K562 (cell line): ENCODE results near the gene ARPC4. TPM values are rescaled to one million over a fixed set of nuclear protein-coding genes. Genes with fewer than 3 reads are reported as not detected.

Source experiments
- BCOR ChIP-seq: fragments of 450-650 bp; IDR thresholded peaks from 2 replicates; pipeline ENCODE4 v1.6.1; 2016
- DPF2 ChIP-seq: fragments of 450-650 bp; IDR thresholded peaks from 2 replicates; pipeline ENCODE4 v1.6.1; 2016
- ETV1 ChIP-seq: fragments of 450-650 bp; conservative IDR thresholded peaks from 2 replicates; pipeline ENCODE4 v1.6.1; 2016; ENCODE audit warnings: missing genetic modification characterization, control low read depth, low read depth, missing compliant biosample characterization
- HDAC2 ChIP-seq: fragments of 450-650 bp; IDR thresholded peaks from 2 replicates; pipeline ENCODE4 v1.6.1; 2016; ENCODE audit warnings: mild to moderate bottlenecking
- ID3 ChIP-seq, 2 experiments: fragments of 250-450 bp in 1 of 2; fragments of 450-650 bp in 1 of 2; sonication (Bioruptor Pico) in 1 of 2; IDR thresholded peaks; 2 replicates each; pipeline versions ENCODE4 v1.6.1 to v1.8.0; 2016 to 2021; ENCODE audit warnings: mild to moderate bottlenecking in 2 of 2, moderate library complexity in 2 of 2, missing compliant biosample characterization in 1 of 2, missing genetic modification characterization in 1 of 2
- JUND ChIP-seq, 2 experiments: IDR thresholded peaks; 2 replicates in 1 of 2; 3 replicates in 1 of 2; pipeline ENCODE4 v1.6.1; 2011; ENCODE audit warnings: borderline replicate concordance in 2 of 2, low read depth in 2 of 2, low read length in 2 of 2, improper control_type of control experiment in 1 of 2, missing biosample characterization in 1 of 2, missing genetic modification characterization in 1 of 2, missing genetic modification reagents in 1 of 2
- KAT7 ChIP-seq: sonication (generic); formaldehyde crosslinking; IDR thresholded peaks from 2 replicates; pipeline ENCODE4 v1.8.0; 2022; ENCODE audit warnings: missing genetic modification reagents, mild to moderate bottlenecking, borderline replicate concordance
- POLR2AphosphoS5 ChIP-seq: IDR thresholded peaks from 2 replicates; pipeline ENCODE4 v1.6.1; 2011; ENCODE audit warnings: mild to moderate bottlenecking, low read depth, low read length, moderate library complexity; ENCODE audit not compliant: control insufficient read depth, insufficient read depth
- POLR3G ChIP-seq: IDR thresholded peaks from 2 replicates; pipeline ENCODE4 v1.6.1; 2011; ENCODE audit not compliant: insufficient read length, insufficient replicate concordance; ENCODE audit errors: extremely low read depth
- PTRF ChIP-seq: fragments of 450-650 bp; IDR thresholded peaks from 2 replicates; pipeline ENCODE4 v1.6.1; 2016; ENCODE audit warnings: mild to moderate bottlenecking, missing genetic modification characterization, missing compliant biosample characterization
- RAD21 ChIP-seq, 2 experiments: fragments of 250-450 bp in 1 of 2; fragments of 450-650 bp in 1 of 2; sonication (Bioruptor Pico) in 1 of 2; formaldehyde crosslinking in 1 of 2; IDR thresholded peaks in 1 of 2; conservative IDR thresholded peaks in 1 of 2; 2 replicates each; pipeline versions ENCODE4 v1.4.0 to v1.8.0; 2020 to 2022; ENCODE audit warnings: mild to moderate bottlenecking in 2 of 2, moderate library complexity in 1 of 2
- RAD51 ChIP-seq: fragments of 450-650 bp; IDR thresholded peaks from 2 replicates; pipeline ENCODE4 v1.7.1; 2016; ENCODE audit warnings: low read depth, mild to moderate bottlenecking, borderline replicate concordance
- RCOR1 ChIP-seq, 2 experiments: IDR thresholded peaks; 2 replicates each; pipeline ENCODE4 v1.6.1; 2012; ENCODE audit warnings: low read depth in 2 of 2, low read length in 2 of 2, borderline replicate concordance in 1 of 2, improper control_type of control experiment in 1 of 2
- TOE1 ChIP-seq, 2 experiments: fragments of 450-650 bp in 1 of 2; sonication (generic) in 1 of 2; formaldehyde crosslinking in 1 of 2; IDR thresholded peaks; 2 replicates each; pipeline versions ENCODE4 v1.7.1 to v1.8.0; 2016 to 2022; ENCODE audit warnings: borderline replicate concordance in 2 of 2, mild to moderate bottlenecking in 2 of 2, antibody characterized with exemption in 1 of 2, inconsistent platforms in 1 of 2, low read depth in 1 of 2, missing genetic modification reagents in 1 of 2, moderate library complexity in 1 of 2
- TSHZ1 ChIP-seq: fragments of 250-450 bp; sonication (Bioruptor Pico); IDR thresholded peaks from 2 replicates; pipeline ENCODE4 v1.4.0; 2020; ENCODE audit warnings: mild to moderate bottlenecking, moderate library complexity
- ZNF282 ChIP-seq: sonication (generic); formaldehyde crosslinking; IDR thresholded peaks from 2 replicates; pipeline ENCODE4 v1.8.1; 2023; ENCODE audit warnings: missing genetic modification reagents
- polyA plus RNA-seq, 8 experiments: library from polyadenylated mRNA; depleted of rRNA in 4 of 8; stranded (reverse) in 5 of 8; unstranded in 3 of 8; fragments of >200 nt; fragmentation: Nextera tagmentation in 2 of 8; fragmentation: Illumina TruSeq in 1 of 8; extraction: Ambion mirVana in 2 of 8; extraction: Trizol in 1 of 8; gene quantifications; 2 replicates each; pipeline versions ENCODE4 v1.2.1 to v1.2.3, GENCODE V29; 2011 to 2014; ENCODE audit warnings: inconsistent platforms in 1 of 8, missing spikeins in 1 of 8
- total RNA-seq, 7 experiments: library from RNA; depleted of rRNA in 6 of 7; stranded (reverse); fragments of >200 nt in 6 of 7; fragmentation: Illumina TruSeq in 2 of 7; extraction: Trizol in 2 of 7; gene quantifications; 2 replicates each; pipeline versions ENCODE4 v1.2.1 to v1.2.3, GENCODE V29; 2011 to 2021; ENCODE audit warnings: low replicate concordance in 1 of 7
- TF ChIP-seq, protein P1 (sequence below): fragments of 450-650 bp; formaldehyde crosslinking; IDR thresholded peaks from 2 replicates; pipeline ENCODE4 v1.4.0; 2020; ENCODE audit warnings: mild to moderate bottlenecking, moderate library complexity
- TF ChIP-seq, protein P2 (sequence below): fragments of 450-650 bp; formaldehyde crosslinking; IDR thresholded peaks from 2 replicates; pipeline ENCODE4 v1.4.0; 2020; ENCODE audit warnings: mild to moderate bottlenecking, mixed read lengths
- TF ChIP-seq, protein P3 (sequence below): sonication (generic); formaldehyde crosslinking; IDR thresholded peaks from 2 replicates; pipeline ENCODE4 v1.5.0; 2020; ENCODE audit warnings: missing genetic modification reagents

Gene ARPC4
- total and polyA plus RNA-seq, 9 of the 15 experiments (the other 6 are each of a cell fraction or from before 2014, with no cell fraction given): 20.1 to 153 (median 119) TPM

GRCh38 chr3:9765865-9766264 lies 27.0 kb upstream of the ARPC4 start (continued):
- TF ChIP-seq ID3 (CRISPR knock-in tag; IDR thresholded peaks at IDR 0.05): no peak
- TF ChIP-seq ID3 (tag; IDR thresholded peaks at IDR 0.05): no peak
- TF ChIP-seq KAT7 (CRISPR knock-in tag): no peak
- TF ChIP-seq RAD51: peak; percentile 97
- peak; percentile 97 for TF ChIP-seq TOE1 (IDR thresholded peaks at IDR 0.05; ENCODE audit: borderline replicate concordance)
- no peak for TF ChIP-seq TOE1 (CRISPR knock-in tag; IDR thresholded peaks at IDR 0.05; ENCODE audit: borderline replicate concordance, low read depth)
- no peak for TF ChIP-seq POLR2AphosphoS5
- TF ChIP-seq BCOR: no peak
- TF ChIP-seq RAD21 (CRISPR knock-in tag; conservative IDR thresholded peaks at IDR 0.05 in 1 of 2, IDR thresholded peaks at IDR 0.05 in 1 of 2): no peak
- TF ChIP-seq PTRF (tag): no peak
- no peak for TF ChIP-seq RCOR1 (IDR thresholded peaks at IDR 0.05; ENCODE audit: borderline replicate concordance in 1 of 2, low read depth in 2 of 2, low read length in 2 of 2)
- 0 out of 2 replicates have a peak, but pooled peaks have one; percentile 8 for TF ChIP-seq ETV1 (tag)
- TF ChIP-seq POLR3G: no peak
- TF ChIP-seq, protein P1, sequence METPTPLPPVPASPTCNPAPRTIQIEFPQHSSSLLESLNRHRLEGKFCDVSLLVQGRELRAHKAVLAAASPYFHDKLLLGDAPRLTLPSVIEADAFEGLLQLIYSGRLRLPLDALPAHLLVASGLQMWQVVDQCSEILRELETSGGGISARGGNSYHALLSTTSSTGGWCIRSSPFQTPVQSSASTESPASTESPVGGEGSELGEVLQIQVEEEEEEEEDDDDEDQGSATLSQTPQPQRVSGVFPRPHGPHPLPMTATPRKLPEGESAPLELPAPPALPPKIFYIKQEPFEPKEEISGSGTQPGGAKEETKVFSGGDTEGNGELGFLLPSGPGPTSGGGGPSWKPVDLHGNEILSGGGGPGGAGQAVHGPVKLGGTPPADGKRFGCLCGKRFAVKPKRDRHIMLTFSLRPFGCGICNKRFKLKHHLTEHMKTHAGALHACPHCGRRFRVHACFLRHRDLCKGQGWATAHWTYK: no peak
- TF ChIP-seq, protein P2, sequence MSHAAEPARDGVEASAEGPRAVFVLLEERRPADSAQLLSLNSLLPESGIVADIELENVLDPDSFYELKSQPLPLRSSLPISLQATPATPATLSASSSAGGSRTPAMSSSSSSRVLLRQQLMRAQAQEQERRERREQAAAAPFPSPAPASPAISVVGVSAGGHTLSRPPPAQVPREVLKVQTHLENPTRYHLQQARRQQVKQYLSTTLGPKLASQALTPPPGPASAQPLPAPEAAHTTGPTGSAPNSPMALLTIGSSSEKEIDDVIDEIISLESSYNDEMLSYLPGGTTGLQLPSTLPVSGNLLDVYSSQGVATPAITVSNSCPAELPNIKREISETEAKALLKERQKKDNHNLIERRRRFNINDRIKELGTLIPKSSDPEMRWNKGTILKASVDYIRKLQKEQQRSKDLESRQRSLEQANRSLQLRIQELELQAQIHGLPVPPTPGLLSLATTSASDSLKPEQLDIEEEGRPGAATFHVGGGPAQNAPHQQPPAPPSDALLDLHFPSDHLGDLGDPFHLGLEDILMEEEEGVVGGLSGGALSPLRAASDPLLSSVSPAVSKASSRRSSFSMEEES (CRISPR knock-in tag): peak; percentile 97
- TF ChIP-seq HDAC2: no peak
- TF ChIP-seq, protein P3, sequence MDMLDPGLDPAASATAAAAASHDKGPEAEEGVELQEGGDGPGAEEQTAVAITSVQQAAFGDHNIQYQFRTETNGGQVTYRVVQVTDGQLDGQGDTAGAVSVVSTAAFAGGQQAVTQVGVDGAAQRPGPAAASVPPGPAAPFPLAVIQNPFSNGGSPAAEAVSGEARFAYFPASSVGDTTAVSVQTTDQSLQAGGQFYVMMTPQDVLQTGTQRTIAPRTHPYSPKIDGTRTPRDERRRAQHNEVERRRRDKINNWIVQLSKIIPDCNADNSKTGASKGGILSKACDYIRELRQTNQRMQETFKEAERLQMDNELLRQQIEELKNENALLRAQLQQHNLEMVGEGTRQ (CRISPR knock-in tag): peak; percentile 93
- TF ChIP-seq DPF2: no peak
- TF ChIP-seq JUND (IDR thresholded peaks at IDR 0.05; ENCODE audit: borderline replicate concordance, low read depth, low read length): no peak
- TF ChIP-seq JUND (tag; IDR thresholded peaks at IDR 0.05; ENCODE audit: borderline replicate concordance, low read depth, low read length): no peak
- no peak for TF ChIP-seq TSHZ1 (CRISPR knock-in tag)
- no peak for TF ChIP-seq ZNF282 (CRISPR knock-in tag)
